ENCODE data around the gene SLC27A6.

DNA sequence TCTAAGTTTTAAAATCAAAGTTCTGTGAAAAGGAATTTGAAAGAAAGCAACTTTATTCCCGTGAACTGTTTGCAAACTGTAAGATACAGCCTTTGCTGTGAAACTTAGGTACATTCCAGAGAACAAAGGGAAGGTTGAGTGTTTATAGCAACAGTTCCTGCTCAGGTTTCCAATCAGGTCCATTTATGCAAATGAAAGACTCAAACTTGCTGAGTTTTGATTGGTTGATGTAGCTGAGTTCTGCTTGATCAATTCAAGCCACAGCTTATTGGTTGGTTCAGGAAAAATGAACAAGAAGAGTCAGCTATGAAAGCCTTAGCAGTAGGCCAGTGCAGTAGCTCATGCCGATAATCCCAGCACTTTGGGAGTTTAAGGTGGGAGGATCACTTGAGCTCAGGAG lies 37.9 kb downstream of the SLC27A6 start:
- TF ChIP-seq, protein P1, sequence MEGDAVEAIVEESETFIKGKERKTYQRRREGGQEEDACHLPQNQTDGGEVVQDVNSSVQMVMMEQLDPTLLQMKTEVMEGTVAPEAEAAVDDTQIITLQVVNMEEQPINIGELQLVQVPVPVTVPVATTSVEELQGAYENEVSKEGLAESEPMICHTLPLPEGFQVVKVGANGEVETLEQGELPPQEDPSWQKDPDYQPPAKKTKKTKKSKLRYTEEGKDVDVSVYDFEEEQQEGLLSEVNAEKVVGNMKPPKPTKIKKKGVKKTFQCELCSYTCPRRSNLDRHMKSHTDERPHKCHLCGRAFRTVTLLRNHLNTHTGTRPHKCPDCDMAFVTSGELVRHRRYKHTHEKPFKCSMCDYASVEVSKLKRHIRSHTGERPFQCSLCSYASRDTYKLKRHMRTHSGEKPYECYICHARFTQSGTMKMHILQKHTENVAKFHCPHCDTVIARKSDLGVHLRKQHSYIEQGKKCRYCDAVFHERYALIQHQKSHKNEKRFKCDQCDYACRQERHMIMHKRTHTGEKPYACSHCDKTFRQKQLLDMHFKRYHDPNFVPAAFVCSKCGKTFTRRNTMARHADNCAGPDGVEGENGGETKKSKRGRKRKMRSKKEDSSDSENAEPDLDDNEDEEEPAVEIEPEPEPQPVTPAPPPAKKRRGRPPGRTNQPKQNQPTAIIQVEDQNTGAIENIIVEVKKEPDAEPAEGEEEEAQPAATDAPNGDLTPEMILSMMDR (IDR thresholded peaks at IDR 0.05), result no peak
- TF ChIP-seq, protein P2, sequence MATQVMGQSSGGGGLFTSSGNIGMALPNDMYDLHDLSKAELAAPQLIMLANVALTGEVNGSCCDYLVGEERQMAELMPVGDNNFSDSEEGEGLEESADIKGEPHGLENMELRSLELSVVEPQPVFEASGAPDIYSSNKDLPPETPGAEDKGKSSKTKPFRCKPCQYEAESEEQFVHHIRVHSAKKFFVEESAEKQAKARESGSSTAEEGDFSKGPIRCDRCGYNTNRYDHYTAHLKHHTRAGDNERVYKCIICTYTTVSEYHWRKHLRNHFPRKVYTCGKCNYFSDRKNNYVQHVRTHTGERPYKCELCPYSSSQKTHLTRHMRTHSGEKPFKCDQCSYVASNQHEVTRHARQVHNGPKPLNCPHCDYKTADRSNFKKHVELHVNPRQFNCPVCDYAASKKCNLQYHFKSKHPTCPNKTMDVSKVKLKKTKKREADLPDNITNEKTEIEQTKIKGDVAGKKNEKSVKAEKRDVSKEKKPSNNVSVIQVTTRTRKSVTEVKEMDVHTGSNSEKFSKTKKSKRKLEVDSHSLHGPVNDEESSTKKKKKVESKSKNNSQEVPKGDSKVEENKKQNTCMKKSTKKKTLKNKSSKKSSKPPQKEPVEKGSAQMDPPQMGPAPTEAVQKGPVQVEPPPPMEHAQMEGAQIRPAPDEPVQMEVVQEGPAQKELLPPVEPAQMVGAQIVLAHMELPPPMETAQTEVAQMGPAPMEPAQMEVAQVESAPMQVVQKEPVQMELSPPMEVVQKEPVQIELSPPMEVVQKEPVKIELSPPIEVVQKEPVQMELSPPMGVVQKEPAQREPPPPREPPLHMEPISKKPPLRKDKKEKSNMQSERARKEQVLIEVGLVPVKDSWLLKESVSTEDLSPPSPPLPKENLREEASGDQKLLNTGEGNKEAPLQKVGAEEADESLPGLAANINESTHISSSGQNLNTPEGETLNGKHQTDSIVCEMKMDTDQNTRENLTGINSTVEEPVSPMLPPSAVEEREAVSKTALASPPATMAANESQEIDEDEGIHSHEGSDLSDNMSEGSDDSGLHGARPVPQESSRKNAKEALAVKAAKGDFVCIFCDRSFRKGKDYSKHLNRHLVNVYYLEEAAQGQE (IDR thresholded peaks at IDR 0.05; ENCODE audit: insufficient read depth in 1 of 2, low read depth in 2 of 2, low read length in 1 of 2), result no peak
- no peak for TF ChIP-seq POLR2AphosphoS5 (IDR thresholded peaks at IDR 0.05; ENCODE audit: low read depth, low read length)
